ENCODE results near the gene CELF2.
"Not testable (repeated sequence)": the region's sequence is repeated elsewhere in the genome, so short reads cannot be mapped to it uniquely, and the experiment has no call there.

The CELF2 gene

DNA sequence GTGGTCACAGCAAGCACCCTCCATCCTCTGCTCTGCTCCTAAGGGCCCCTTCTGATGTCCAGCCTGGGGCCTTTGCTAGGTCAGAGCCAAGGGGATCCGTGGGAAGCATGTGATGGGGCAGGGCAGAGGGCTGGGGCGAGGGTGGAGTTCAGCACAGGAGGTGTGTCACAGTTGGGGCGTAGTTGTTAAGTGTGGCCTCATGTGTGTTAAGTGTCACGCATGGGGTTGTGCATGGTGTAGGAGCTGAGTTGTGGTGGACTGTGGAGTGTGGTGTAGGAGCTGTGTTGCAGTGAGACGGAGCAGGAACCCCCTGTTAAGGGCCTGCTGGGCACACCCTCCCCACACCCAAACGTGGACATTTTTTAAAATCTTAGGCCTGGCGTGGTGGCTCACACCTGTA is 345.8 kb downstream of the CELF2 start:
- in situ Hi-C loops (cut with HindIII; ENCODE audit: low sequenced_read_pairs): no loop called here

DNA sequence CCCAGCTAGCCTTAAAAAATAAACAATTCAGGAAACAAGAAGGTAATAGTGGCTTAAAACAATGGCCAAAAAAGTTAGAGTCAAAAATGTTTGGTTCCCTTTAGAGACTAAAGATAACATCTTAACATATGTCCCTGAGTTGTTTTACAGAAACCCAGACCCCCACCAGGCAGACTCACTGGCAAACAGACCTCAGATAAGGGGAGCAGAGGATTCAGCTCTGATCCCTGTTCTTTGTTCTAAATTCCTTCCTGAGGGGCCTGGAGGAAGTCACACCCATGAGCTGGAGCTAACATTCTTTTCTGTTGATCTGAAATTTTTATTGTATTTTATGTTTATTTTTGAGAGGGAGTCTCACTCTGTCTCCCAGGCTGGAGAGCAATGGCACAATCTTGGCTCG is 346.6 kb downstream of the CELF2 start:
- in situ Hi-C loops (cut with HindIII; ENCODE audit: low sequenced_read_pairs): no loop called here

DNA sequence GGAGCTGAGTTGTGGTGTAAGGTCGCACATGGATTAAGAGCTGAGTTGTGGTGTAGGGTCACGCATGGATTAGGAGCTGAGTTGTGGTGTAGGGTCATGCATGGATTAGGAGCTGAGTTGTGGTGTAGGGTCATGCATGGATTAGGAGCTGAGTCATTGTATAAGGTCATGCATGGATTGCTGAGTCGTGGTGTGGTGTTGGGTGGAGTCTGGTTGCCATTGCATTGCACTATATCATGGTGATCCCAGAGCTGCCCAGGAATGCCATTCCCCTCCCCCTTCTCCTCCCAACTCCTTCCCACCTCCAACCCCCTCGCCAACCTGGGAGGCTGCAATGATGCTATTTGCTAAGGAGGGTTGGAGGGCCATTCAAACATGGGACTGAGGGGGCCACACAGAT is 349.2 kb downstream of the CELF2 start:
- in situ Hi-C loops (cut with HindIII; ENCODE audit: low sequenced_read_pairs): not testable (repeated sequence)

DNA sequence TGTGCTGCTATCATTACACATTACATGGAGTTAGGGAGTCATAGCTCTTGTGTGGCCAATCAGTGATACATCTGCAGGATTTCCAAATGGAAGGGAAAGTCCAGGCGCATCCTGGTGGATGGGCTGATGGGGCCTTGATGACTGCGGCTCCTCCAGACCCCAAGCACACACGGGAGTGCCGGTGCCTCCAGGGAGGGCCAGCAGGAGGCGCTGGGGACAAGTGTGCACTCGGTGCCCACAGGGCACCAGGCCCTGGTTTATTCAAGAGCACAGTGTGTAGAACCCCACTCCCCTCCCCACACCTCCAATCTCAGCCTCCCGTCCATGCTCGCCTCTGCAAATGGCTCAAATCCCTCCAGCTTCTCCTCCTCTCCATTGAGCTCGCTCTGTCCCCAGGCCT is 349.8 kb downstream of the CELF2 start:
- in situ Hi-C loops (cut with HindIII; ENCODE audit: low sequenced_read_pairs): no loop called here

DNA sequence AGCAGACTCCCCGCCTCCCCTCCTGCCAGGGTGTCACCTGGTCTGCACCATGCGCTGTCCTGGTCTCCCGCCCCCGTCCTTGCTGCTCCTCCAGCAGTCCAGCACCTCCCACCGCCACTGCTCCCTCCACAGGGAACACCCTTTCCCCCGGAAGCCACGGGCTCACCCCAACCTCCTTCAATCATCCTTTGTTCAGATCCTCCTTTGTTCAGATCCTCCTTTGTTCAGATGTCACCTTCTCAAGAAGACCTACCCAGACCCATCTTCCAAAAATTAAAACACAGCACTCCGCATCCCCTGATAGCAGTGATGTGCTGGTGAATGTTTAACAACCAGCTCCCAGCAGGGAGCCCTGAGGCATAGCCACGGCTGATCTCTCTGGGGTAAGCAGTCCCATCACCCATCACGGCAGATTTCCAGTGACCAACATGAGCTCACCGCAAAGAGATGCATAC is 356.1 kb downstream of the CELF2 start:
- in situ Hi-C loops (cut with HindIII; ENCODE audit: low sequenced_read_pairs): no loop called here

DNA sequence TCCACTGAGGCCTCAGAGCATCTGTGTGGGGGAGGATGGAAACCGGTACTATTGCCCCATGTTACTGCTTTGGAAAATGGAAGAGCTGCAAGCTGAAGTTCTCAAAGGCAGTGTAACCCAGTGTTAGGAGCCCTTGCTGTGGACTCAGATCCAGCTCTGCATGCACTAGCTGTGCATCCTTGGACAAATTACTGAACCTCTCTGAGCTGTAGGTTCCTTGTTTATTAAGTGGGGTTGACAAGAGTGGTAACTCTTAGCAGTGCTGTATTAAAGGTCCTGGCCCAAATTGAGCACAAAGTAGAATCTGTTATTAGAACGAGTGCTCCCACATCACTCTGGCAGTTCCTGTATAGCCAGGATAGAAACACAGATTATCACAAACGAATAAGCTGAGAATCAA is 359.6 kb downstream of the CELF2 start:
- in situ Hi-C loops (cut with HindIII; ENCODE audit: low sequenced_read_pairs): no loop called here

DNA sequence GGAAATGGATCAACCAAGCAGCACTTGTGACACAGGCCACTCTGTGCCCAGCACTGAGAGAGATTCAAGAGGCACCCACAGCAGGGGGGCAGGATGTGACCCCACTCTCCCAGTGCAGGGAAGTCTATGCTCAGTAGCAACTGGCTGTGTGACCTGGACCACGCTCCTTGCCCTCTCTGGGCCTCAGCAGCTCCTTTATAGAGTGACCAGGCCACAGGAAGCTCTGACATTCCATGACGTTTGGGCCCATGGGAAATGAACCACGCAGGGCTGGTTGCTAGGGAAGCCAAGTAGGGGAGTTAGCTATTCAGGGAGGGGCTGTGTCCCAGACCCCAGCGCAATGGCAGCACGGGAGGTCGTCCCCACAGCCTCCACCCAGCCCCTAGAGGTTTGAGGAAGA is 361.2 kb downstream of the CELF2 start:
- in situ Hi-C loops (cut with HindIII; ENCODE audit: low sequenced_read_pairs): no loop called here

DNA sequence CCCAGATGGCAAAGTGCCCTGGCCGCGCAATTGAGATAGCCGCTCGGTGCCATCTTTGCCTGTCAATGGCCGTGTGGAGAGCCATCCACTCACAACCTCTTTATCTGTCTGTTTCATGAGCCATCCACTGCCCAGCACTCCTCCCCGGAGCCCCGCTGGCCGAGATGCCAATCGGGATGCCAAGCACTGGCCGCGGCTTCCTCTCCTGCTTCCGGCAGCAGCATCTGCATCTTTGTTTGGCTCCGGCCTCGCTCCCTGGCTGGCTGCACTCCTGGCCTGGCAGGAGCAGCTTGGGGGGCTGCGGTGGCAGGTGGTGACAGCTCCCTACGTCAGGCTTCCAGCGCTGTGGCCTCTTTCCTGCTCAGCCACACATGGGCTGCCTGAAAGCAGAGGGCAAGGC is 362.1 kb downstream of the CELF2 start:
- in situ Hi-C loops (cut with HindIII; ENCODE audit: low sequenced_read_pairs): loop anchor here (5.0 kb wide), 1 partner anchor 58 kb away; no protein-coding TSS in a partner anchor

DNA sequence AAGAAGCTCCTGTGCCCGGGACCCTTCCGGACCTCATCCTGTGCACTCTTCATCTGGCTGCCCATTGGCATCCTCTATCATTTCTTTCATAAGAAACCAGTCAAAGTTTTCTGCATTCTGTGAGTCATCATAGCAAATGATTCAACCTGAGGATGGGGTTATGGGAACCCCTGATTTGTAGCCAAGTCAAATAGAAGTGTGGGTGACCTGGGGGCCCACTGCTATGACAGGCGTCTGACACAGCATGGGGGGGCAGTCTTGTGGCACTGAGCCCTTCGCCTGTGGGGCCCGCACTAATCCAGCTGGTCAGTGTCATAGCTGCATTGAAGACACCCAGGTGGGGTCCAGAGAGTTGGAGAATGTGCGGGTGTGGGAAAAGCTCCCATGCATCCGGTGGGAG is 363.4 kb downstream of the CELF2 start:
- in situ Hi-C loops (cut with HindIII; ENCODE audit: low sequenced_read_pairs): loop anchor here (5.0 kb wide), 1 partner anchor 56 kb away; no protein-coding TSS in a partner anchor

DNA sequence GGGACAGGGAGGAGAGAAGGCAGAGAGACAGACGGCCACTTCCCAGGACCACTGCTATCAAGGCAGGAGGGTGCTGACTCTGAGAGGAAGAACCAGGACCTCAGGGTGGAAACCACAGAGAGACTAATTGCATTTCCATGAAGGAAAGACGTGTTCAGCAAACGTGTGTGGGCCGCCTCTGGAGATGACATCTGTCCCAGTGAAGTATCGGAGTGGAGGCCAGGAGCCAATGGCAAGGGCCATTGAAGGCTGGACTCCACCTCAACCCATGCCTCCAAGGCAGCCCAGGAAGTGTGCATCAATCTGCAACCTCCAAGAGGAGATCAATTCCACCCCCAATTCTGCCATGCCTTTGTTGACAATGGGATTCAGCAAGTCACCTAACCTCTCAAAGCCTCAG is 363.8 kb downstream of the CELF2 start:
- in situ Hi-C loops (cut with HindIII; ENCODE audit: low sequenced_read_pairs): loop anchor here (5.0 kb wide), 1 partner anchor 56 kb away; no protein-coding TSS in a partner anchor

DNA sequence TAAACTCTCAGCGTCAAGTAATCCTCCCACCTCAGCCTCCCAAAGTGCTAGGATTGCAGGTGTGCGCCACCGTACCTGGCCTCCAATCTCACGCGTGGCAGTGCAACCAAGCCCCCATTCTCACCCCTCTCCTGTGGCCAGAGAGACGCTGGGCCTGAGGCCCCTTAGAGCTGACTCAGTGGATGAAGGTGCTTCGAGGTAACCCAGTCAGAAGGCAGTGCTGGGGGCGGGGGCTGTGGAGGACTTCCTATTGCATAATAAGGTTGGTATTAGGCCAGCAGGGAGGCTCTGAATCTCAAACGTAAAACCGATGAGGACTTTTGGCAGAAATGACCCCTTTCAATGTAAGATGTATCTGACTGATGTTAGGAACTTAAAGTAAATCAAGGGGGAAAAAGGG is 364.5 kb downstream of the CELF2 start:
- in situ Hi-C loops (cut with HindIII; ENCODE audit: low sequenced_read_pairs): loop anchor here (5.0 kb wide), 1 partner anchor 55 kb away; no protein-coding TSS in a partner anchor

DNA sequence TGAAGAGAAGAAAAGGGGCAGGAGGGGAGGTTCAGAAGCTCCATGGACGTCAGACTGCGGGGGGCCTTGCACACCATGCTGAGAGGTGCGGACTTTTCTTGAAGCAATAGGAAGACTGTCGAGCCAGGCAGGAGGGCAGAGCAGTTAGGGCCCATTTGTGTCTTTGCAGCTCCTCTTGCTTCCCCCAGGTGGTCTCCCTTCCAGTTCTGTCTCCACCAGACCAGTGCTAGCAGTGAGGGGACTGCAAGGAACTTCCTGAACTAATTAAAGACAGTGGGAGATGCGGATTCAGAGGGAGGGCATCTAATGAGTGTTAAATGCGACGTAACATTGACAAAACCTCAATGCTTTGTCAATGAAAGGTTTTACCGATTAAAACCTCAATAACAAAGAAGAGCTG is 368.4 kb downstream of the CELF2 start:
- in situ Hi-C loops (cut with HindIII; ENCODE audit: low sequenced_read_pairs): no loop called here
